AG20443 (cell line): ENCODE results near the gene L3MBTL3.
A peak's percentile ranks its signal among the peaks of the same experiment; 100 is the strongest.

Source experiments
- DNase-seq: peaks from one replicate; pipeline ENCODE4 v3.0.0; 2012; ENCODE audit warnings: low spot score, mixed read lengths

Gene L3MBTL3

GRCh38 chr6:130027948-130028347 is 9.6 kb downstream of the L3MBTL3 start:
- DNase-seq = no peak

DNA sequence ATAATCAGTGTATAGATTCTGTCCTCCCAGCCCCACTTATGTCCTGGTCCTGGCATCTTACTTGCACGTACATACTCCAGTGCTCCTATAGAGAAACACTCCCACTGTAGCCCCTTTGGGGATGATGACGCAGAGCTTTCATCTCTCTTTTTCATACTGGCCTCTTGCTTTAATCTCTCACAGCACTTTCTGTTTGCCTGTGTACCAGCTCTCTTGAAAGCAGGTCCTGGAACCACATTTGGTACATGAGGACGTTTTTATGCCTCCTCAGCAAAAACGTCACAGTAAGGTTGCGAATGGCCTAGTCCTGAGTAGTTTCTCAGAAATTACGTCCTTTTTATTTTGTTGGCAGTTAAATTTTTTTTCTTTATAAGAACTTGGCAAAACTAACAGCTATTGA is 10.8 kb downstream of the L3MBTL3 start:
- DNase-seq = no peak

DNA sequence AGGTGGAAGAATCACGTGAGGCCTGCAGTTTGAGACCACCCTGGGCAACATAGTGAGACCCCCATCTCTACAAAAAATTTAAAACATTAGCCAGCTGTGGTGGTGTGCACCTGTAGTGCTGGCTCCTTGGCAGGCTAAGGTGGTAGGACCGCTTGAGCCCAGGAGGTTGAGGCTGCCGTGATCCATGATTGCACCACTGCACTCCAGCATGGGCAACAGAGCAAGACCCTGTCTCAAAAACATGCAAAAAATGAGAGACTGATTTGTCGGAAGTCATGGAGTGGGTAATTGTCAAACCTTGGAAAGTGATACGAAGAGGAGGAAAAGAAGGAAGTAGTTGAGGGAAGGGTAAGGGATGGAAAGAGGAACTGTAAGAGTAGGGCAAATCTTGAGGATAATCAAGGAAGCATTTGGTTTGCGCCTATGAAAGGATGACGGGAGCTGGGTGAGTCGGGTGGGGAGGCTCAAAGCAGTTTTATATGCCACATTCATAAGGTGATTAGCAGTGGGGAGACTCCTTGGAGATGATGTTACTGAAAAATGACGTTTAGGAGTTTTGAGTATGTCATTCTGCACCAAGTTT is 14.5 kb downstream of the L3MBTL3 start:
- no peak for DNase-seq

DNA sequence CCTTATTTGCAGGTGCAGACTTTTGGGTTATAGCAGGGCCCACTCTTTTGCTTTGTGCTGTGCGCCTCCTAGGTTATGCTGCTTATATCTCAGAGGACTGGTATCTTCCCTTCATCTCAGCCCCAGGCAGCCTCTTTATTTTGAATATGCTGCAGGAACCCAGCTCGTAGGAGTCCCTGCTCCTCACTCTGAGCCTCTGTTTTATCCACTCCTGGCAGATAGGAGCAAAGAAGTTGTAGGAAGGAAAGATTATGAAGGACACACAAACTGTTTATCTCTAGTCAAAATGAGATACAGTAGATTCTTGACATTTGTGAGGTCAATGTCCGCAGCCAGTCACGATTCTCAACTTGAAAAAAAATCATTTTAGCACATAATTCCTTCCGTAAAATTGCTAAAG is 15.6 kb downstream of the L3MBTL3 start:
- DNase-seq = no peak

DNA sequence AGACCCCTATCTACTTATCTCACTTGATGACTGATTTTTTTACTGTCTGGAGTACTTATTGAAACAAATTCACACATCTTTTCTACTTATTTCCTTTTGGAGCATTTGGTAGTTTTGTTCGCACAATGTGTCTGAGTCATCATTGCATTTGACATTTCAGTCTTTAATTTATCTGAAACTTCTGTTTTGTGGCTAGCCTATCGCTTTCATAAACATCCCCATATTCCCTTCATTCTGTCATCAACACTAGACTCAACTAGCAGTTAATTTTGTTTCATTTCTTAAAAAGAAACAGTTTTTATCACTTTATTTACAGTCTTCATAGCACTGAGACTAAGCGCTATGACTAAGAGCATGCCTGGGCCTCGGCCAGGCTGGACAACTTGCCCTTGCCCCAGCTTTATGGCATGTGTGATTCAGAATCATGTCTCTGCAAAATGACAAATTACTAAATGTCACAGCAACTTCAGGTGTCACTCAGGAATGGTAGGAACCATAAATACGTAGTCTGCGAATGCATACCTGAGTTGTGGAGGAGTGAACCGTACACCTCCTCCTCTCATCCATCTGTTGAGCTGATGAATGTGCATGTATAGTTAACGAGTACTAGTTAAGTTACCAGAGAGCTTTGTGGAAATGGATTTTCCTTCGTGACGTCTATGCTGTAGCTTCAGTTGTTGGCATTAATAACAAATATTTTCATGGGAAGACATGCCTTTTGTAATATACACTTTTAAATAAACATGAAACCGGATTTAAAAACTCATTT is 16.2 kb downstream of the L3MBTL3 start:
- peak; percentile 78 for DNase-seq

DNA sequence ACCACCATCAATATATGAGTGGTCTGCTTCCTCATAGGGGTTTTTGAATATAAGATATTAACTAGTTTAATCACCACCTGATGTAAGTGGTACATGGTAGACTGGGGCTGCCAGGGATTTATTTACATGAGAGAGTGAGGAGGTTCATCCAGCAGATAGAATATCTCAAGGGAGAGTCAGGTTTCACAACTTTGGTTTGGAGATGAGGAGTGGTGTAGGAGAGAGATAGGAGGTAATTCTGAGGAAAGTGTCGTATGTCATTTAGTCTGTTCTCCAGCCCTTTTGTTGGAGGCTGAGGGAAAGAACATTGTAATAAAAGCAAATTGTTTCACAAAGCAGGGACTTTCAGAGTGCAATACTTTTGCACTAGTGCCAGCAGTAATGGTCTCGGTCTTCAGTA is 16.8 kb downstream of the L3MBTL3 start:
- DNase-seq = no peak

- DNase-seq = no peak
Measured at GRCh38 chr6:130037207-130037811, 18.9 kb downstream of the L3MBTL3 start.

DNA sequence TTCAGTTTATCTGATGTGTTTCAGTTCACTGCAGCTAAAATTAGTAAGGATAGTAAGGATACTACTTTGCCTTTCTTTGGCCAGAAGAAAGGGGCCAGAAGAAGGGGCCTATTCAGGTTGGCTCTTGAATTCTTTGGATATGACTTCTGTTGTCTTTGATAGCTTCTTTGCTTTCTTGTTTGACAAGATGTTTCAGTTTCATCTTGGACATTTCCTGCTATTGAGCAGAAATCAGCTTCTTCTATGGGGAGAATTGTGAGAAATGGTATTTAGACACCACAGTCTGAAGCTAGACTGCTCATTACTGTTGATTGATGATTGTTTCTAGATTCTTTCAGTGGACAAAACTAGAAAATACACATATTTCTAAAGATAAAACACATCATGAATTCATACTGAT is 23.2 kb downstream of the L3MBTL3 start:
- DNase-seq = no peak

- no peak for DNase-seq
Measured at GRCh38 chr6:130043344-130043743, 25.0 kb downstream of the L3MBTL3 start.

DNA sequence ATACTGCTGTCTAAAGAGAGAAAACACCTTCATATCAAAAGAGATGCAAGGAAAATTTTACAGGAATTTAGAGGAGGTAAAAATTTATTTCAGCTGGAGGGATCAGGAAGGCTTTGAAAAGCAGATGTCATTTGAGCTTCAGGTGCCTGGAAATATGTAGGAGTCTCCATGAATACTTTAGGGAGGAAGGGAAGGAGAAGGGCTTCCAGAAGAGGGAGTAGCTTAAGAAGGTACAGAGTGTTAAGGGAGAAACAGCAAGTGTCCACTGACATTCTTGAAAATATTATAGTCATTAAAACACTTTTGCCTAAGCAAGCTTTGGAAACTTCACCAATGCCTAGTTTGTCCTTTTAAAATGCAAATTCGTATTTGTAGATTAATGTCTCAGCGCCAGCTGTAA is 27.2 kb downstream of the L3MBTL3 start:
- no peak for DNase-seq

DNA sequence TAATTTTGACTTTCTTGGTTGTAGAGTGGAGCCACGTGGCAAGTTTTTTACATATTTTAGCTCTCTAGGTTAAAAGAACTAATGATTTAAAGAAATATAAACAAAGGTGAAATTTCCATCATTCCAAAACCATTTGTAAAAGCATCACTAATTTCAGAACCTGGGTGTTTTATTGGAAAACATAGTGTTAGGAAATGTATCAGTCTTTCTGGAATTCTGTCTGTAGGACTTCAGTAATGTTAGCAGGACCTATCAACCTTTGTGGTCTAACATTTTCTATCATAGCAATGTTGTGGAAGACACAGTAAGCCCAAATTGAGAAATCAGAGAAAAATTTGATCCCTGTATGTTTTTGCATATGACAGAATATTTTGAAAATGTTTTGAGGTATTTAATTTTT is 28.3 kb downstream of the L3MBTL3 start:
- no peak for DNase-seq

GRCh38 chr6:130047088-130047995 is 29.0 kb downstream of the L3MBTL3 start:
- DNase-seq = no peak

DNA sequence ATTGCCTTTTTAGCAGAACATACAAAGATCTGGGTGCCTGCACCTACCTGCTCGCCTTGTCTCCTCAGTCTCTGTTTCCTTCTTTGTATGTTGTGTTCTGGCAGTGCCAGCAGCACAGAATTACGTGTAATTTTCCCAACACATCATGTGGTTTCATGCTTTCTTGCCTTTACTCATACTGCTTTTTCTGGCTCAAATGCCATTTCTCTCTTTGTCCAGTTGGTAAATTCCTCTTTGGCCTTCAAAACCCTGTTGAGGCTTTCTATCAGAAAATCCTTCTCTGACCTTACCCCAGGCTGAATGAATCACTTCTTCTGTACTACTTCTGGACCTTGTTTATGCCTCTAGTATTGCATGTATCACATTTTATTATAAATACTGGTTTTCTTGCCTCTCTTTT is 31.8 kb downstream of the L3MBTL3 start:
- peak; percentile 18 for DNase-seq

- no peak for DNase-seq
Measured at GRCh38 chr6:130054725-130055124, 36.3 kb downstream of the L3MBTL3 start.

- DNase-seq = no peak
Measured at GRCh38 chr6:130055271-130055670, 36.9 kb downstream of the L3MBTL3 start.

- no peak for DNase-seq
Measured at GRCh38 chr6:130057495-130057894, 39.1 kb downstream of the L3MBTL3 start.

DNA sequence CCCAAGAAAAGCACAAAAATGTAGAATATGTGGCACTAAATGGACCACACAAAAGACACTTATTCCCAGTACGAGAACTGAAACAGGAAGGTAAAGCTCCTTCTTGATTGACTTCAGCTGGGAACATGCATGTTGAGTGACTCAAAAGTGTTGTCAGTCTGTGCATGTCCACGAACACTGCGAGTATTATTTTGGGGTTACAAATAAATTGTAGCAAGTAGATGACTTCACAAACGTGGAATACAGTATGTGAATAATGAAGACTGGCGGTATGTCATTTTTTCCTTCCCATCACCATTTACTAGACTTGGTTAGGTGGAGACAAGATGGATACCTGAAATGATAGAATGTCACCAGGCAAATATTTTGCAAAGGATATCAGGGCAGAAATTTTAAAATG is 45.4 kb downstream of the L3MBTL3 start:
- no peak for DNase-seq

DNA sequence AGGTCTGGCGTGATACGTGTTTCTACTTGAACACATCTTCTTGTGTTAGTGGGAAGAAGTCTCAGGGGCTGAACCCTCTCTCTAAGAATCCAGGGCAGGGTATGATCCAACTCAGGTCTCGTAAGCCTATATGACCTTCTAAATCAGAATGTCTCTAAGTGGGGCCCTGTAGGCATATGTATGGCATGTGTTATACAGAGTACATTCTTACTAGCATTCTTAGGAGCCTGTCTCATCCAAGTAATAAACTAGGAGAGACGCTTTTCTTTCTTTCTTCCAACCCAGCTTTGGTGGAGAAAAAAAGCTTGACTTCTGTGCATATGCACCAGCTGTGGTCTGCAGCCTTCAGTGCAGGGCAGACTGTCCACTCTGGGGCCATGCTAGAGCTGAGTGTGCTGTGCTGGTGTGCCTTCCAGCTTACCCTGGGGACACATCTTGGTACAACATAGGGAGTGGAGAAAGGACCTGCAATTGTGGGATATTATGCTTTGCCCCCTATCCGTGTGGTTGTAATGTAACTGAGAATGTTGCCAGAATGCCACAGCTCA is 47.3 kb downstream of the L3MBTL3 start:
- no peak for DNase-seq

DNA sequence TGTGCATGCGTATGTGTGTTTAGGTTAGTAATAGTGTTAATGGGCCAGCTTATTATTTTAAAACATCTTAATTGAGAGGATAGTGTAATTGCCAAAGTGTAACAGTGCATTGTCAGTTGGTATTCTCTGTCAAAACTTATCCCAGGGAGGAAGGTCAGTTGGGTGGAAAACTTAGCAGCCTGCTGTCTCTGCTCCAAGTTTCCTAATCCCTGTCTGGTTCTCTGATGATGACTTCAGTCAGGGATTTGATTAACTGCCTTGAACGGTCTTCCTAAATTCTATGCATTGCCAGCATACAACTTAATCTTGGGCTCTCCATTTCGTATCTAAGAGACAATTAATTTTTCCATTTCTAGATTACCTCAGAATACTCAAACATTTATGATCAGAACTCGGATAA is 51.1 kb downstream of the L3MBTL3 start:
- DNase-seq = peak; percentile 21

- DNase-seq = peak; percentile 29
Measured at GRCh38 chr6:130070326-130070725, 51.9 kb downstream of the L3MBTL3 start.

DNA sequence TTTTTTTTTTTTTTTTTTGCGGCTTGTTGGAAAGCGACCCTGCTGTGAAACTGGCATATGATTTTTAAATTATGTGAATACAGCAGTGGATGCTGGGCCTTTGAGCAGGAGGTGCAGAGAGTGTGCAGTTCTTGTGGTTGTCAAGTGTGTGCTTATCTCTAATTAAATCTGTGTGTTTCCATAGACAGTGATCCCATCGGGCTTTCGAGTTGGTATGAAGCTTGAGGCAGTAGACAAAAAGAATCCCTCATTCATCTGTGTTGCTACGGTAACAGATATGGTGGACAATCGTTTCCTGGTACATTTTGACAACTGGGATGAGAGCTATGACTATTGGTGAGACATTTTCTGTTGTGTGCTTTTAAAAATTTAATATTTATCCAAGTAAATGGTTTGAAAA is 52.4 kb downstream of the L3MBTL3 start:
- DNase-seq = peak; percentile 13

DNA sequence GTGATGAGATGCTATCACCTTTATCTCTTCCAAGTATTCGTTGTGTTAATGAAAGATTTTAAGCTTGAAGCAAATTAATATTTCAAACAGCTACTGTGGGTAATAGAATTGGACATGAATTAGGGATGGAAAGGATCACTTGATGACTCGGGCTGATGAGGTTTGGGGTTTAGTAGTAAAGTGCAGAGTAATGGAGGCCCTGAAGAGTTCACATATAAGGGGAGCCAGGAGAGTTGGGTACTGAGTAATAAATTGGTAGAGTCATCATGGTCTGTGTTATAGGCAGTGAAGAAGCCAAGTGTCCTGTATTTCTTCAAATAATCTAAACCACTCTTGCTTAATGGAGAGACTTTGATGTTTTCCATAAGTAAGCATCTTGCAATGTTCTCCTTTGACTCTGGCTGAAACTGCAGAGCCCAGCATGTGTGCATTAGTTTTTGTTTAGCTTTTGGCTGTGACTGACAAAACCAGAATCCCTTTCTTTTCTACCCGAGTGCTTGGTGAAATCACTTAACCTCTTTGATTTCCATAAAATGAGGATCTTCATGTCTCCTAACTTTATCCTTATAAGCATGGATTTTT is 57.6 kb downstream of the L3MBTL3 start:
- DNase-seq = no peak
